ENCODE results near the gene C6orf118.

GRCh38 chr6:165308926-165309731 is at the start of gene C6orf118:
- no peak for TF ChIP-seq CTCF (IDR thresholded peaks at IDR 0.05; ENCODE audit: poor library complexity)
- no peak for TF ChIP-seq EZH2 (IDR thresholded peaks at IDR 0.05; ENCODE audit: borderline replicate concordance)

All from hepatocyte (in vitro differentiated cells).